Uterus (tissue), 4 donors: ENCODE results near the gene CDC42EP5. TPM values are rescaled to one million over a fixed set of nuclear protein-coding genes. Genes with fewer than 3 reads are reported as not detected.

Experiments used
- DNase-seq, 2 donors: peaks; one replicate each; pipeline ENCODE4 v3.0.0-alpha.2; 2019 to 2020
- H3K27ac ChIP-seq, 2 donors: fragments of 200-600 bp; sonication (generic); 1 replicate in 1 of 2; 2 replicates in 1 of 2; pipeline ENCODE4 v1.5.1; 2016 to 2018
- H3K27me3 ChIP-seq, 2 donors: fragments of 200-600 bp; sonication (generic); one replicate each; pipeline ENCODE4 v1.5.1; 2018 to 2019; ENCODE audit warnings: control low read depth in 1 of 2
- H3K36me3 ChIP-seq, 2 donors: fragments of 200-600 bp; sonication (generic); one replicate each; pipeline ENCODE4 v1.5.1; 2019; ENCODE audit warnings: control low read depth in 1 of 2
- H3K4me1 ChIP-seq, 2 donors: fragments of 200-600 bp; sonication (generic); one replicate each; pipeline ENCODE4 v1.5.1; 2018 to 2019; ENCODE audit warnings: control low read depth in 1 of 2
- H3K4me3 ChIP-seq, 2 donors: fragments of 200-600 bp; sonication (generic); 1 replicate in 1 of 2; 2 replicates in 1 of 2; pipeline ENCODE4 v1.5.1; 2018 to 2019; ENCODE audit warnings: mild to moderate bottlenecking in 1 of 2
- H3K9me3 ChIP-seq, 2 donors: fragments of 200-600 bp; sonication (generic); one replicate each; pipeline ENCODE4 v1.5.1; 2019; ENCODE audit warnings: control low read depth in 1 of 2
- CTCF ChIP-seq, 4 experiments: fragments of 200-600 bp in 2 of 4; fragments of 450-650 bp in 2 of 4; sonication (generic) in 2 of 4; IDR thresholded peaks; one replicate each; pipeline ENCODE4 v1.5.1; 2016 to 2019; ENCODE audit warnings: antibody characterized with exemption in 4 of 4, mild to moderate bottlenecking in 2 of 4, moderate library complexity in 1 of 4
- POLR2A ChIP-seq, 2 donors: fragments of 450-650 bp; IDR thresholded peaks; one replicate each; pipeline ENCODE4 v1.6.1; 2016; ENCODE audit warnings: antibody characterized with exemption in 2 of 2, mild to moderate bottlenecking in 1 of 2, moderate library complexity in 1 of 2
- intact Hi-C: fragments of 100-400 bp; cut with DNase I; formaldehyde crosslinking; loops from one replicate; pipeline ENCODE4 v1.15.1; 2023; ENCODE audit warnings: low total_unique reads
- total RNA-seq, 4 donors: library from RNA; depleted of rRNA in 3 of 4; stranded (reverse); fragments of >200 nt in 3 of 4; gene quantifications; one replicate each; pipeline versions ENCODE4 v1.1.0 to v1.2.4, GENCODE V29; 2014 to 2023
- donor health status: DM: yes; HTN: yes; CAD: no.

Gene CDC42EP5
- total RNA-seq, 4 donors from 2014 or later: 1.8 to 39.8 (median 16.1) TPM

GRCh38 chr19:54462655-54463530 lies 10.2 kb downstream of the CDC42EP5 start:
- no peaks in the 10 kb centered on the region for H3K27me3 ChIP-seq
- peak; percentile 55 to 74 for DNase-seq

GRCh38 chr19:54462047-54462654 lies 10.9 kb downstream of the CDC42EP5 start:
- Histone ChIP-seq H3K36me3 (no peaks in the 10 kb centered on the region), H3K4me3 (peak overlapping the region in 1 of 2 donors; percentile 58), H3K4me1 (no peaks in the 10 kb centered on the region), H3K9me3 (no peaks in the 10 kb centered on the region), H3K27me3 (no peaks in the 10 kb centered on the region), H3K27ac (peak overlapping the region; percentile 85 to 86)
- intact Hi-C loops: no loop called here
- DNase-seq: no peak
- TF ChIP-seq CTCF (IDR thresholded peaks at IDR 0.05) (no peak), POLR2A (IDR thresholded peaks at IDR 0.05) (no peak)

More at GRCh38 chr19:54462655-54463530, 10.2 kb downstream of the CDC42EP5 start:
- H3K4me3 ChIP-seq: peak overlapping the region; percentile 37 to 58
- H3K9me3 ChIP-seq: no peaks in the 10 kb centered on the region
- H3K4me1 ChIP-seq: no peaks in the 10 kb centered on the region
- intact Hi-C loops: no loop called here
- peak overlapping the region; percentile 85 to 86 for H3K27ac ChIP-seq
- no peaks in the 10 kb centered on the region for H3K36me3 ChIP-seq
- TF ChIP-seq POLR2A (IDR thresholded peaks at IDR 0.05) (no peak), CTCF (IDR thresholded peaks at IDR 0.05) (peak in 2 of 4 experiments; percentile 3 to 27)

GRCh38 chr19:54461613-54462012 lies 11.5 kb downstream of the CDC42EP5 start:
- no peak for DNase-seq
- H3K4me3 ChIP-seq: no peak overlapping the region
- intact Hi-C loops: no loop called here
- H3K27me3 ChIP-seq: no peaks in the 10 kb centered on the region
- H3K27ac ChIP-seq: no peak overlapping the region
- H3K4me1 ChIP-seq: no peaks in the 10 kb centered on the region
- TF ChIP-seq POLR2A (IDR thresholded peaks at IDR 0.05): no peak
- no peak for TF ChIP-seq CTCF (IDR thresholded peaks at IDR 0.05)
- H3K36me3 ChIP-seq: no peaks in the 10 kb centered on the region
- H3K9me3 ChIP-seq: no peaks in the 10 kb centered on the region

- Histone ChIP-seq H3K27ac (no peak overlapping the region), H3K27me3 (no peaks in the 10 kb centered on the region), H3K36me3 (no peaks in the 10 kb centered on the region), H3K9me3 (no peaks in the 10 kb centered on the region), H3K4me1 (no peaks in the 10 kb centered on the region), H3K4me3 (no peak overlapping the region)
- intact Hi-C loops: no loop called here
- TF ChIP-seq POLR2A (IDR thresholded peaks at IDR 0.05): no peak
- no peak for TF ChIP-seq CTCF (IDR thresholded peaks at IDR 0.05)
- no peak for DNase-seq
Measured at GRCh38 chr19:54461210-54461609, 11.9 kb downstream of the CDC42EP5 start.
